Memory B cell (primary cell): ENCODE results near the gene NCAM2.

Experiments used
- ATAC-seq: fragments of 150-1000 bp; cut with Tn5 transposase; 2 replicates; pipeline ENCODE4 v1.10.0; 2021; ENCODE audit warnings: low read depth, mild to moderate bottlenecking, moderate library complexity
- DNase-seq, 2 donors: peaks; one replicate each; pipeline ENCODE4 v3.0.0; 2022; ENCODE audit warnings: low spot score in 2 of 2
- H3K27ac Mint-ChIP-seq: one replicate; pipeline ENCODE4 v1.8.0; 2022; ENCODE audit warnings: mild to moderate bottlenecking, moderate library complexity, mixed read lengths
- H3K27me3 Mint-ChIP-seq: one replicate; pipeline ENCODE4 v1.8.0; 2022; ENCODE audit warnings: mixed read lengths
- H3K36me3 Mint-ChIP-seq: one replicate; pipeline ENCODE4 v1.8.0; 2022; ENCODE audit warnings: mild to moderate bottlenecking, mixed read lengths
- H3K4me1 Mint-ChIP-seq: one replicate; pipeline ENCODE4 v1.8.0; 2022; ENCODE audit warnings: mixed read lengths
- H3K4me3 Mint-ChIP-seq: one replicate; pipeline ENCODE4 v1.8.0; 2022; ENCODE audit warnings: mild to moderate bottlenecking, moderate library complexity, mixed read lengths
- H3K9me3 Mint-ChIP-seq: one replicate; pipeline ENCODE4 v1.8.0; 2022; ENCODE audit warnings: mixed read lengths

Gene NCAM2

GRCh38 chr21:21279193-21279901, 281.1 kb downstream of the NCAM2 start:
- Mint-ChIP-seq H3K27me3 (no peaks in the 10 kb centered on the region), H3K4me1 (no peaks in the 10 kb centered on the region), H3K4me3 (no peak overlapping the region), H3K27ac (no peak overlapping the region), H3K36me3 (no peaks in the 10 kb centered on the region), H3K9me3 (no peaks in the 10 kb centered on the region)
- ATAC-seq (no peak), DNase-seq (no peak)

- H3K27me3 Mint-ChIP-seq, result no peaks in the 10 kb centered on the region
- no peak overlapping the region for H3K4me3 Mint-ChIP-seq
- no peaks in the 10 kb centered on the region for H3K9me3 Mint-ChIP-seq
- no peaks in the 10 kb centered on the region for H3K36me3 Mint-ChIP-seq
- DNase-seq (no peak), ATAC-seq (no peak)
- H3K4me1 Mint-ChIP-seq, result no peaks in the 10 kb centered on the region
- H3K27ac Mint-ChIP-seq, result no peak overlapping the region
Measured at GRCh38 chr21:21283810-21284209, 285.6 kb downstream of the NCAM2 start.

- no peaks in the 10 kb centered on the region for H3K36me3 Mint-ChIP-seq
- H3K27ac Mint-ChIP-seq, result no peak overlapping the region
- H3K4me1 Mint-ChIP-seq, result no peaks in the 10 kb centered on the region
- DNase-seq (no peak), ATAC-seq (no peak)
- peaks cover 3% of the 10 kb centered on the region for H3K9me3 Mint-ChIP-seq
- no peak overlapping the region for H3K4me3 Mint-ChIP-seq
- H3K27me3 Mint-ChIP-seq, result no peaks in the 10 kb centered on the region
Measured at GRCh38 chr21:21286170-21286798, 288.1 kb downstream of the NCAM2 start.

- Mint-ChIP-seq H3K36me3 (no peaks in the 10 kb centered on the region), H3K4me1 (no peaks in the 10 kb centered on the region)
Measured at GRCh38 chr21:21290751-21291150, 292.5 kb downstream of the NCAM2 start.

GRCh38 chr21:21291883-21292569, 293.8 kb downstream of the NCAM2 start:
- no peak for ATAC-seq
- DNase-seq, result no peak
- H3K4me3 Mint-ChIP-seq, result no peak overlapping the region
- H3K36me3 Mint-ChIP-seq, result no peaks in the 10 kb centered on the region
- H3K27ac Mint-ChIP-seq, result no peak overlapping the region
- H3K9me3 Mint-ChIP-seq, result peaks cover 8% of the 10 kb centered on the region
- no peaks in the 10 kb centered on the region for H3K27me3 Mint-ChIP-seq
- no peaks in the 10 kb centered on the region for H3K4me1 Mint-ChIP-seq

More at GRCh38 chr21:21290751-21291150, 292.5 kb downstream of the NCAM2 start:
- ATAC-seq (no peak), DNase-seq (no peak)
- Mint-ChIP-seq H3K9me3 (peaks cover 8% of the 10 kb centered on the region), H3K27me3 (no peaks in the 10 kb centered on the region), H3K4me3 (no peak overlapping the region), H3K27ac (no peak overlapping the region)

- peaks cover 6% of the 10 kb centered on the region for H3K9me3 Mint-ChIP-seq
- H3K4me3 Mint-ChIP-seq, result no peak overlapping the region
- ATAC-seq, result no peak
- no peaks in the 10 kb centered on the region for H3K36me3 Mint-ChIP-seq
- DNase-seq, result no peak
- no peak overlapping the region for H3K27ac Mint-ChIP-seq
- no peaks in the 10 kb centered on the region for H3K27me3 Mint-ChIP-seq
- no peaks in the 10 kb centered on the region for H3K4me1 Mint-ChIP-seq
Measured at GRCh38 chr21:21295303-21295702, 297.1 kb downstream of the NCAM2 start.

GRCh38 chr21:21297211-21297610, 299.0 kb downstream of the NCAM2 start:
- Mint-ChIP-seq H3K4me3 (no peak overlapping the region), H3K27ac (no peak overlapping the region), H3K27me3 (no peaks in the 10 kb centered on the region), H3K4me1 (no peaks in the 10 kb centered on the region), H3K9me3 (peaks cover 6% of the 10 kb centered on the region), H3K36me3 (no peaks in the 10 kb centered on the region)
- no peak for ATAC-seq
- no peak for DNase-seq

GRCh38 chr21:21301013-21301412, 302.8 kb downstream of the NCAM2 start:
- no peak for DNase-seq
- Mint-ChIP-seq H3K36me3 (no peaks in the 10 kb centered on the region), H3K27me3 (no peaks in the 10 kb centered on the region), H3K9me3 (peaks cover 2% of the 10 kb centered on the region), H3K27ac (no peak overlapping the region), H3K4me1 (no peaks in the 10 kb centered on the region), H3K4me3 (no peak overlapping the region)
- ATAC-seq, result no peak

GRCh38 chr21:21309510-21309909, 311.3 kb downstream of the NCAM2 start:
- DNase-seq, result no peak
- Mint-ChIP-seq H3K4me3 (no peak overlapping the region), H3K27me3 (no peaks in the 10 kb centered on the region), H3K9me3 (no peaks in the 10 kb centered on the region), H3K4me1 (no peaks in the 10 kb centered on the region), H3K27ac (no peak overlapping the region), H3K36me3 (no peaks in the 10 kb centered on the region)
- no peak for ATAC-seq

- no peak for ATAC-seq
- Mint-ChIP-seq H3K9me3 (peaks cover 1% of the 10 kb centered on the region), H3K36me3 (no peaks in the 10 kb centered on the region), H3K27ac (no peak overlapping the region), H3K4me3 (no peak overlapping the region), H3K27me3 (no peaks in the 10 kb centered on the region), H3K4me1 (no peaks in the 10 kb centered on the region)
- DNase-seq, result no peak
Measured at GRCh38 chr21:21324297-21324696, 326.1 kb downstream of the NCAM2 start.

GRCh38 chr21:21332492-21332891, 334.3 kb downstream of the NCAM2 start:
- Mint-ChIP-seq H3K4me3 (no peak overlapping the region), H3K4me1 (no peaks in the 10 kb centered on the region), H3K27ac (no peak overlapping the region), H3K36me3 (no peaks in the 10 kb centered on the region), H3K27me3 (no peaks in the 10 kb centered on the region), H3K9me3 (peaks cover 1% of the 10 kb centered on the region)
- ATAC-seq (no peak), DNase-seq (no peak)

GRCh38 chr21:21341041-21341440, 342.8 kb downstream of the NCAM2 start:
- DNase-seq (no peak), ATAC-seq (no peak)
- no peaks in the 10 kb centered on the region for H3K4me1 Mint-ChIP-seq
- no peak overlapping the region for H3K27ac Mint-ChIP-seq
- H3K36me3 Mint-ChIP-seq, result no peaks in the 10 kb centered on the region
- H3K9me3 Mint-ChIP-seq, result peaks cover 12% of the 10 kb centered on the region
- no peaks in the 10 kb centered on the region for H3K27me3 Mint-ChIP-seq
- H3K4me3 Mint-ChIP-seq, result no peak overlapping the region

GRCh38 chr21:21345296-21345695, 347.1 kb downstream of the NCAM2 start:
- Mint-ChIP-seq H3K4me3 (no peak overlapping the region), H3K27me3 (no peaks in the 10 kb centered on the region), H3K4me1 (no peaks in the 10 kb centered on the region), H3K27ac (no peak overlapping the region), H3K36me3 (no peaks in the 10 kb centered on the region), H3K9me3 (peaks cover 17% of the 10 kb centered on the region)
- DNase-seq (no peak), ATAC-seq (no peak)

- H3K27me3 Mint-ChIP-seq, result no peaks in the 10 kb centered on the region
- ATAC-seq (no peak), DNase-seq (no peak)
- peaks cover 17% of the 10 kb centered on the region for H3K9me3 Mint-ChIP-seq
- no peak overlapping the region for H3K4me3 Mint-ChIP-seq
- H3K4me1 Mint-ChIP-seq, result no peaks in the 10 kb centered on the region
- no peaks in the 10 kb centered on the region for H3K36me3 Mint-ChIP-seq
- H3K27ac Mint-ChIP-seq, result no peak overlapping the region
Measured at GRCh38 chr21:21345872-21346271, 347.7 kb downstream of the NCAM2 start.
